ENCODE measurements around the gene C2. TPM values are rescaled to one million over a fixed set of nuclear protein-coding genes. Genes with fewer than 3 reads are reported as not detected.

C2 gene
- polyA plus RNA-seq, 1 of the 3 experiments (the other 2 are of a cell fraction), result 0.43 TPM

GRCh38 chr6:31971993-31972708, 44.6 kb downstream of the C2 start, which contains the start of gene DXO (continued):
- TF ChIP-seq MEF2A (IDR thresholded peaks at IDR 0.05; ENCODE audit: borderline replicate concordance, low read depth) (no peak), FOXJ3 (CRISPR knock-in tag; IDR thresholded peaks at IDR 0.05) (peak; percentile 60; the same call in 1 of the 2 replicates), FOXM1 (IDR thresholded peaks at IDR 0.05; ENCODE audit: low read depth) (no peak), ELF1 (IDR thresholded peaks at IDR 0.05) (peak; percentile 95), SIN3A (IDR thresholded peaks at IDR 0.05; ENCODE audit: borderline replicate concordance, low read depth, low read length) (peak; percentile 48; the same call in 1 of the 2 replicates), NFIC (IDR thresholded peaks at IDR 0.05; ENCODE audit: borderline replicate concordance) (no peak), TCF12 (IDR thresholded peaks at IDR 0.05) (peak; percentile 15; the same call in 1 of the 2 replicates), JUND (IDR thresholded peaks at IDR 0.05) (0 out of 2 replicates have a peak, but pooled peaks have one; percentile 27), TAF1 (IDR thresholded peaks at IDR 0.05; ENCODE audit: borderline replicate concordance, low read depth, low read length) (0 out of 2 replicates have a peak, but pooled peaks have one; percentile 23), GABPA (IDR thresholded peaks at IDR 0.05; ENCODE audit: low read depth) (peak; percentile 86), RXRA (IDR thresholded peaks at IDR 0.05; ENCODE audit: borderline replicate concordance, low read depth) (no peak), POLR2AphosphoS5 (IDR thresholded peaks at IDR 0.05; ENCODE audit: low read depth, low read length) (peak; percentile 64), CTCF (IDR thresholded peaks at IDR 0.05) (no peak), RAD21 (IDR thresholded peaks at IDR 0.05; ENCODE audit: low read length) (no peak)
- TF ChIP-seq, protein P1, sequence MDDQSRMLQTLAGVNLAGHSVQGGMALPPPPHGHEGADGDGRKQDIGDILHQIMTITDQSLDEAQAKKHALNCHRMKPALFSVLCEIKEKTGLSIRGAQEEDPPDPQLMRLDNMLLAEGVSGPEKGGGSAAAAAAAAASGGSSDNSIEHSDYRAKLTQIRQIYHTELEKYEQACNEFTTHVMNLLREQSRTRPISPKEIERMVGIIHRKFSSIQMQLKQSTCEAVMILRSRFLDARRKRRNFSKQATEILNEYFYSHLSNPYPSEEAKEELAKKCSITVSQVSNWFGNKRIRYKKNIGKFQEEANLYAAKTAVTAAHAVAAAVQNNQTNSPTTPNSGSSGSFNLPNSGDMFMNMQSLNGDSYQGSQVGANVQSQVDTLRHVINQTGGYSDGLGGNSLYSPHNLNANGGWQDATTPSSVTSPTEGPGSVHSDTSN (IDR thresholded peaks at IDR 0.05), result peak; percentile 67; the same call in 1 of the 2 replicates
- TF ChIP-seq, protein P2, sequence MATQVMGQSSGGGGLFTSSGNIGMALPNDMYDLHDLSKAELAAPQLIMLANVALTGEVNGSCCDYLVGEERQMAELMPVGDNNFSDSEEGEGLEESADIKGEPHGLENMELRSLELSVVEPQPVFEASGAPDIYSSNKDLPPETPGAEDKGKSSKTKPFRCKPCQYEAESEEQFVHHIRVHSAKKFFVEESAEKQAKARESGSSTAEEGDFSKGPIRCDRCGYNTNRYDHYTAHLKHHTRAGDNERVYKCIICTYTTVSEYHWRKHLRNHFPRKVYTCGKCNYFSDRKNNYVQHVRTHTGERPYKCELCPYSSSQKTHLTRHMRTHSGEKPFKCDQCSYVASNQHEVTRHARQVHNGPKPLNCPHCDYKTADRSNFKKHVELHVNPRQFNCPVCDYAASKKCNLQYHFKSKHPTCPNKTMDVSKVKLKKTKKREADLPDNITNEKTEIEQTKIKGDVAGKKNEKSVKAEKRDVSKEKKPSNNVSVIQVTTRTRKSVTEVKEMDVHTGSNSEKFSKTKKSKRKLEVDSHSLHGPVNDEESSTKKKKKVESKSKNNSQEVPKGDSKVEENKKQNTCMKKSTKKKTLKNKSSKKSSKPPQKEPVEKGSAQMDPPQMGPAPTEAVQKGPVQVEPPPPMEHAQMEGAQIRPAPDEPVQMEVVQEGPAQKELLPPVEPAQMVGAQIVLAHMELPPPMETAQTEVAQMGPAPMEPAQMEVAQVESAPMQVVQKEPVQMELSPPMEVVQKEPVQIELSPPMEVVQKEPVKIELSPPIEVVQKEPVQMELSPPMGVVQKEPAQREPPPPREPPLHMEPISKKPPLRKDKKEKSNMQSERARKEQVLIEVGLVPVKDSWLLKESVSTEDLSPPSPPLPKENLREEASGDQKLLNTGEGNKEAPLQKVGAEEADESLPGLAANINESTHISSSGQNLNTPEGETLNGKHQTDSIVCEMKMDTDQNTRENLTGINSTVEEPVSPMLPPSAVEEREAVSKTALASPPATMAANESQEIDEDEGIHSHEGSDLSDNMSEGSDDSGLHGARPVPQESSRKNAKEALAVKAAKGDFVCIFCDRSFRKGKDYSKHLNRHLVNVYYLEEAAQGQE (IDR thresholded peaks at IDR 0.05; ENCODE audit: low read depth, low read length), result no peak

All from SK-N-SH (cell line).